HPDE6-E6E7 (cell line): ENCODE data around the gene KCNMA1.

Source experiments
- DNase-seq: peaks from one replicate; pipeline ENCODE4 v3.0.0; 2011; ENCODE audit warnings: missing footprints; ENCODE audit errors: extremely low spot score

The KCNMA1 gene

DNA sequence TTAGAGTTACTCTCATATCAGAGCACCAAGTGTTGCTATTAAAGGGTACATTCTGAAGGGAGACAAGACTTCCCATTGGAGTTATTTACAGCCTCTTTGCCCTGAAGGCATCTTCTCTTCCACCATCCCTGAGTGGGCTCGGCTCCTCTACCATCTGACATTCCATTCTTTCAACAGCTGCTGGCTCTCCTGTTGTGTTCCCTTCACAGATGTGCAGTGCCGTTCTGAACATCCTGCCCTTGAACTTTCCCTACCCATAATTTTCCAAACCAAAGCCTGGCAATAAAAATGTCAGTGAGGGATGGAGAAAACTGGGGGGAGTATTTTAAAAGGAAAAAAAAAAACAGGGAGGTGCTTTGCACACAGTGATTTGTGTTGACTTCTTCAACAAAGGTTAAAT is 392.9 kb downstream of the KCNMA1 start:
- no peak for DNase-seq

DNA sequence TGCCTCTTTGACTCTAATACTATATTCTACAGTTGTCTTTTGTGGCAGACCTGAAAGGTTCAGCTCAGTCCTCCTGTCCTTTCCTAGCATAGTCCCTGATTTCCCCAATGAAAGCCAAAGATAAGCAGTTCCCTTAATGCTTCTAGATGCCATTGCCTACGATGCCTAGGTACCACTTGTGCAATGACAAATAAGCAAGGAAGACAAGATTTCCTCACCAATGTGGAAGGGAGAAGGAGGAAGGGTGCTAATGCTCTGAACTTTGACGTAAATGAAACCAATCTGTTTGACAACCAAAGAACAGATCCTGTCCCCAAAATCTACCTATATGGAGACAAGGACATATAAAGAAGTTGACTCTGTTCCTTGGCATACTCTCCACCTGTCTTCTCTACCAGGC is 393.3 kb downstream of the KCNMA1 start:
- DNase-seq, result no peak

DNA sequence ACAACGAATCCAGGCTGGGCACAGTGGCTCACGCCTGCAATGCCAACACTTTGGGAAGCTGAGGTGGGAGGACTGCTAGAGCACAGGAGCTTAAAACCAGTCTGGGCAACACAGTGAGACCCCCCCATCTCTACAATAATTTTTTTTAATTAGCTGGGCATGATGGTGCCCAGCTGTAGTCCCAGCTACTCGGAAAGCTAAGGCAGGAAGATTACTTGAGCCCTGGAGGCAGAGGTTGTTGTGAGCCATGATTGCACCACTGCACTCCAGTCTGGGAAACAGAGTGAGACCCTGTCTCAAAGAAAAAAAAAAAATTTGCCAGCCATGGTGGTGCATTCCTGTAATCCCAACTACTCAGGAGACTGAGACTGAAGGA is 396.3 kb downstream of the KCNMA1 start:
- DNase-seq, result no peak

DNA sequence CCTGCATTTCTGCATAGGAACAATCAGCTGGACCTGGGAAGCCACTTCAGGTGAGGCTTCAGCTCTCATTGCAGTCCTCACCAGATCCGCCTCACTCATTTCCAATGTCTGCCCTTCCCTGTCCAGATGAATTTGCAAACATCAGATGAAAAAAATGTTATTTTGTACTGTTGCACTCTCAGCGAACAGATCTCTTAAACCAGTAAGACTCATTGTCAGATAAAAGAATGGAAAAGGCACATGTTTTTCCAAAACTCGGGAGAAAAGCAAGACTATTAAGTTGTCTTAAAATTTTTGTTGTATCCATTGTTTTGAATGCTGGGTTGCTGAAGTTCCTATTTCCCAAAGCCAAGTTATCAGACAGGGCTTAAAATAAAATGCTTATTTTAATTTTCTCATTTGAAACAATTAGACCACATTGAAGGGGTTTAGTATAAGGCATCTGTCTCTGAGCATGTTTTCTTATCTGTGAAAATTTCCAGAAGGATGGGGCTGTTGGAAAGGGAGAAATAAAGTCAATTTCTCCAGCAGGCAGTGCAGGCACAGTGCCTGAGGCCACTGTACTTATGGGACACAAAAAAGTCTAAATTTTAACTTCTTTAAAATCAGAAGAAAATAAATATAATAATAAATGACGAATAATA is 396.8 kb downstream of the KCNMA1 start:
- no peak for DNase-seq

DNA sequence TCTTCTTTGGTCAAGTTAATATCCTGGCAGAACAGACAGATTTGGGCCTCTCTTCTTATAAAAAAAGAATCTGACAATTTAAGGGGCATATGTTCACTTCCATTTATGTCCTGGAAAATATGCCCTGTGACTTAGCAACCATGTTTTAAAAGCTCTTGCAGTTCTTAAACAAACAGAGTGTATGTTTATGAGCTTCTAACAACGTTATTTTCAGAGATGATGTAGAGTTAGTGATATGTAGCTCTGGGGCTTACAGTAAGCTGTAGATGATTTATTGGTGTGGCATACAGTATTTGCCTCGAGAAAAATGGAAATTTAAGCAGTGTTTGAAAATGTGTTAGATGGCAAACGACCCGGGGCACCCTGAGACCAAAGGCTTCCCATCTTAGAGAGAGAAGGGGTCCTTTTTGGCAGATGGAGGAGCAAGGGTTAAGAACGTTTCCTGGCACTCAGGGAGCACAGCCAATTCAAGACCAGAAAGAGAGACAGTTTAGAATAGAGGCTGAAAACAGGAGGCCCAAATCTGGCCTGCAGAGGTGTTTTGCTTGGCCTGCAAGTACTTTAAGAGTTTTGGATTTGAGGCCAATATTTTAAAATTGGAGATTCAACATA is 397.5 kb downstream of the KCNMA1 start:
- DNase-seq, result no peak

DNA sequence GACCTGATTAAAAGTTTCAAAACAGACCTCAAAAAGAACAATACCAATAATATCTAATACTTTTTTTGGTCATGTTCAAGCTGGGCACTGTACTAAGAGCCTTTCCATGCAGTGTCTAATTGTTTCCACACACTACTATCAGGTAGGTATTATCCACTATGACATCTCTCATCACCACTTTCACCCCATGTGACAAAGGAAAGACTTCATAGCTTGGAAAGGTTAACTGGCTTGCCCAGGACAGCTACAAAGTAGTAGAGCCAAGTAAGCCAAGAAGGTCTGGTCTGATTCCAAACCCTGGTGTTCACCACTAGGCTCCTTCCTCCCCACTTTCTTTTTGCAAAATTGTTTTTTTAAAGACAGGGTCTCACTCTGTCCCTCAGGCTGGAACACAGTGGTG is 400.5 kb downstream of the KCNMA1 start:
- no peak for DNase-seq

DNA sequence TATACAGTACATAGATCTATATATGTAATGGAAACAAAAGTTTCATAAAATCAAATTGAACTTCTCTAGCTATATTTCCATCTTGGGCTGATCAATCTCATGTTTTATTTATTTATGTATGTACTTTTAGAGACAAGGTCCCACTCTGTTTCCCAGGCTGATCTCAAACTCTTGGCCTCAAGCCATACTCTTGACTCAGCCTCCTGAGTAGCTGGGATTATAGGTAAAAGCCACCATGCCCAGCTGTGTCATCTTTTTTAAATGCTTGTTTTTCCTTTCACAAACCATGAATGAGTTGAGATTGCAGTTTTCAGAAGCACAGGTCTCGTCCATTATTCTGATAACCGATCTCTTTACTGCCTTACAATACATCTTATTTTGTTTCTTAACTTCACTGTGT is 400.9 kb downstream of the KCNMA1 start:
- DNase-seq, result no peak

DNA sequence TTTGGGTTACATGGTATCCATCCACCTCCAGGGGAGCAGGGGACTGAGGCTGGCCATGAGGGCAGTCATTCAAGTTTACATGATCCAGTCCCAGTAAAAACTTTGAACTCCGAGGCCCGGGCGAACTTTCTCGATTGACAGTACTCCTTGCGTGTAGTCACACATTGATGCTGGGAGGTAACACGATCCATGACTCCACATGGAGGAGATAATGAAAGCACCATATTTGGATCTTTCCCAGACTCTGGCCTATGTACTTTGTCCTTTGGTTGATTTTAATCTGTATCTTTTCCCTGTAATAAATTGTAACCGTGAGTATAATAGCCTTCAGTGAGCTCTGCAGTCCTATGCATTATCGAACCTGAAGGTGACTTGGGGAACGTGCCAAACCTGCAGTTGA is 401.6 kb downstream of the KCNMA1 start:
- DNase-seq, result no peak

DNA sequence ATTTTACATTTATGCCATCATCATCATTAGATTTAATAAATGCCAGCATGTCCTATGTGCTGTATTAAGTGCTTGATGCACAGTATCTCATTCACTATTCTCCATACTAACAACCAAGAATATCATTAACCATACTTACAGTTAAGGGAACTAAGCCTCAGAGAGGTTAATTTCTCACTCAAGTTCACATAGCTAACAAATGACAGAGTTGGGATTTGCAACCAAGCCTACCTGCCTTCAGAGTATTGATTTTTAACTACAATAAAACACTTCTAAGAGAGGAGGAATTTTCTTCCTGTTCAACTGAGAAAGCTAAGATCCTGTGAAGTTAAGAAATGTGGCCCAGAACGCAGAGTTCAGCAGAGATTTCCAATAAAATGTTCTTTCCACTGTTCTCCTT is 403.0 kb downstream of the KCNMA1 start:
- no peak for DNase-seq

DNA sequence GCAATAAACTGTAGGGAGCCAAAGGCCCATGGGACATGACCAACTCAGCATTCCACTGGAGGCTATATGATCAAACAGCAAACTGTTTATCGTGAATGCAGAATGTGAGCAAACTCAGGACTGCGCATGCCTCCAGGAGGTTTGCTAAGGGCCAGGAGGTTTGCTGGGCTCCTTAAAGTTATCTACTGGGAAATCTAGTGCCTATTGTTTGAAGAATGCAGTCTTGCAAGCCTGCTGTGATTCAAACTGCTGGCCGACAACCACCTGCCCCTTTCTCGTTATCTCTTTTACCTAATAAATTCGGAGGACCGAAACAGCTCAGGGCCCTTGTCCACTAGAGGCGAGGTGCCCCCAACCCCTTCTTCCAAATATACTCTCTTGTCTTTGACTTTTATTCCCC is 404.1 kb downstream of the KCNMA1 start:
- no peak for DNase-seq

DNA sequence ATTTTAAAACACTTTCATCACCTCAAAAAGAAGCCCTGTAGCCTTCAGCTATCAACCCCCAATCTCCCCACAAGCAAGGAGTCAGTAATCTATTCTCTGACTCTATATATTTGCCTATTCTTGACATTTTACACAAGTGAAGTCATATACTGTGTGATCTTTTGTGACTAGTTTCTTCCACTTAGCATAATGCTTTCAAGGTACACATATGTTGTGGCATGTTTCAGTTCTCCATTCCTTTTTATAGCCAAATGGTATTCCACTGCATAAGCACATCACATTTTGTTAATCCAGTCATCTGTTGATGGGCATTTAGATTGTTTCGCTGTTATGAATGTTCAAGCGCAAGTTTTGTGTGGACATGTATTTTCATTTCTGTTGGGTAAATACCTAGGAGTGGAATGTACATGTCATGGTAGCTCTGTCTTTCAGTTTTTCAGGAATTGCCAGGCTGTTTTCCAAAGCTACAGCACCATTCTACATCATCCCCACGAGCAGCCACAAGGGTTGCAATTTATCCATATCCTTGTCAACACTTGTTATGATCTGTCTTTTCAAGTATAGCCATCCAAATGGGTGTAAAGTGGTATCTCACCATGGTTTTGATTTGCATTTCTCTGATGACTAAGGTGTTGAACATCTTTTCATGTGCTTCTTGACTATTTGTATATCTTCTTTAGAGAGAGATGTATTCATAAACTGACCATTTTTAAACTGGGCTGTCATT is 405.6 kb downstream of the KCNMA1 start:
- no peak for DNase-seq

DNA sequence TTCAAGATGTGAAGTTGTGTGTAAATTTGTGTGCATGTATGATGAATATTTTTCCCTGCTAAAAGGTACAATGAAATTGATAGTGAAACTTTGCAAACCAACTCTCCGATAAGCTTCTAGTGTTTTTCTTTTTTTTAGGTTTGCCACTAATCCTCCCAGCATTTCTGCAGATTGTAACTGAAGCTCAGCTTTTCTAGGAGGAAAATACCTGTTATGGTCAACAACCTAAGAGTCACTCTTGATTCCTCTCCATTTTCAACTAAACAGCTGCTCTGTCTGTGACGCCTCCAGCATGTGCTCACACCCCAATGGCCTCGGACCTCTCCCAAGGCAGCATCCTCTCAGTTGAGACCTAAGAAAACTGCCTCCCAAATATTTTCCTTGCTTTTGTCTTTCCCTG is 406.2 kb downstream of the KCNMA1 start:
- DNase-seq, result no peak

DNA sequence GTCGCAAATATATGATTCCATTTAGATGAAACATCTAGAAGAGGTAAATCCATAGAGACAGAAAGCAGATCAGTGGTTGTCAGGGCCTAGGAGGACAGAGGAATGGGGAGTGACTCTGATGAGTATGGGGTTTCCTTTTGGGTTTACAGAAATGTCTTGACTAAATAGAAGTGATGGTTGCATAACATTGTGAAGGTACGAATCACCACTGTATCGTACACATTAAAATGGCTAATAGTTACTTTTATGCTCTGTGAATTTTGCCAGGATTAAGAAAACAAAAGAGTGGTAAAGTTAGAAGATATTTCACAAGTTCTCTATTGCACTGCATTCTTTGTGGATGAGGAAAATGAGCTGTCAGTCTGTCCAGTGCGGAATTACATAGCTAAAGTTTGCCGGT is 407.4 kb downstream of the KCNMA1 start:
- no peak for DNase-seq

DNA sequence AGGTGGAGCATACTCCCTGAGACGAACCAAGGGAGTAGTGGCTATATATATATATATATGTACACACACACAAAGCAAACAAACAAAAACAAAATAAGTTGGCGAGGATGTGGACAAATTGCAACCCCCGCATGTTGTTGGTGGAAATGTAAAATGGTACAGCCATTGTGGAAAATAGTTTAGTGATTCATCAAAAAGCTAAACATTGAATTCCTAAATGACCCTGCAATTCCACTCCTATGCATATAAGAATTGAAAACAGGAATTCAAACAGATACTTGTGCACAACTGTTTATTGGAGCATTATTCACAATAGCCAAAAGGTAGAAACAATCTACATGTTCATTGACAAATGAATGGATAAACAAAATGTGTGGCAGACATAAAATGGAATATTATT is 407.9 kb downstream of the KCNMA1 start:
- no peak for DNase-seq

DNA sequence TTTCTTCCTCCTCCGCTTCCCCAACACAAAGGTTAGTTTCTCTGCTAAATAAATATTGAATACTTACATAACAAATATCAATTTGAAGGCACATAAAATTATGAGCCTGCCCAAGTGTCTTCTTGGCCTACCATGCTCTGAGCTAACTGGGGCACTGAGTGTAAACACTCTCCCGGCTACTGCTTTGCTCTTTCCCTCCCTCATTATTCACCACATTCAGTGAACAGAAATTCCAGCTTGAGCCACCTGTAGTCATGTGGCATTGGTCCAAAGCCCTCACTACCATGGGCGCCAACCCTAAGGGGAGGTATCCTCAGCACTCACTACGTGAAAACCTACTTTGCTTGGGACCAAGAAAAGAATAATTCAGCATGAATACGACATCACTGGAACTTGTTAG is 409.0 kb downstream of the KCNMA1 start:
- no peak for DNase-seq

DNA sequence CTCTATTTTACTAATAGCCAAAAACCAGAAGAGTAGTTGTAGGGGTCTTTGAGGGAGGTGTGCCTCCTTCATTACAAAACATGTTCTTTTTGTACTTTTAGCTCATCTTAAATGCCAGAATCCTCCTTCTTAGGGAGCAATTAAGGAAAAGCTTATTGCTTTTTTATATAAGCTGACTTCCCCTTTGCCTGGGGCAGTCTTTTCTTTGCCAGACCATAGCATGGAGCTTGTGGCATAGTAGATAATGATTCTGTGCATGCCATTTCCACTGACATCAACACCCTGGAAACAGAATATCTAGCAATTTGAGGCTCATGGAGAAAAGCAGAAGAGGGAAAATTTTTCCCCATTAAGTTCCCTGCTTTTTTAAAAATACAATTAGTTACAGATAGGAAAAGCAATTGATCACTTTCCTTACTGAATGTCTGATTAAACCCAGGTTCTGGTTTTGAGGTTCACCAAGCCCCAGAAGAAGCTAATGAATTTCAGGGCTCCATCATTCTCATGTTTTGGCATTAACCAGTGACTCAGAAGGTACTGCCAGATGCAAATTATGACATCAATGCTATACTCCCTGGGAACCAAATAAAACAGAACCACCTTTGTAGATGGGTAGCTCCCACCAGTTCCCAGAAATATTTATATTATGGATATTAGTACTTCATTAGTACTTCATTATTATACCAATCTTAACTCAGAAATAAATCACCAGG is 410.6 kb downstream of the KCNMA1 start:
- no peak for DNase-seq

DNA sequence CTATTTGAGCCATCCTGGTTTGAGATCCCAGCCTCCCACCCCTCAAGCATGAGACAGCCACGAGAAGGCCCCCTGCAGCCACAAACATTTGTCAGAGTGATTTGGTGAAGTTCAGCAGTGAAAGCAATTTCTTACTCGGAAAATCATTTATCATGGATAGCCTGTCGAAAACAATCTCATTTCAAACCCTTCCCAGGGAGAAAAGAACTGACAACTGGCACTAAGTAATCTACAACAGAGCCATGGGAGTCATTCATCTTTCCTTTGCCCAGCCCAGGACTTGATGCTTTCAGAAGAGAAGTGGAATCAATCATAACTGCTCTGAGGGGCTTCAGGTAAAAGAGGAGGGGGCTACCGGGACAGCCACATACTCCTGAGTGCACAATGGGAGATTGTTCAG is 411.2 kb downstream of the KCNMA1 start:
- DNase-seq, result no peak

DNA sequence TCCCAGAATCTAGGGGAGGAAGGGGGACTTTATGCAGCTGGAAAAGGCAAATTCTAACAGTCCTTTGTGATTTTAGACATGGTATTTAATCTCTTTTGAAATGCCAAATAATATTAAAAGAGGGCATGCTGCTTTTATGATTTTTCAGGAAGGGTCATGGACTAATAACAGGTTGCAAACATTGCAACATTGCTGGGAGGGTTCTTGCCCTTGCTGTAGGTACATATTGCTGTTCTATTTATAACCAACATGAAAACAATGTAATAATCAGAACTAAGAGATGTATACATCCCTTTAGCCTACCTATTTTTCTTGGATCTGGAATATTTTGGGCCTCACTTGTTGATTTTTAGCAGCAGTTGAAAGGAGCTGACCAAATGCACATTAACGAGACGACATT is 411.6 kb downstream of the KCNMA1 start:
- DNase-seq, result no peak

DNA sequence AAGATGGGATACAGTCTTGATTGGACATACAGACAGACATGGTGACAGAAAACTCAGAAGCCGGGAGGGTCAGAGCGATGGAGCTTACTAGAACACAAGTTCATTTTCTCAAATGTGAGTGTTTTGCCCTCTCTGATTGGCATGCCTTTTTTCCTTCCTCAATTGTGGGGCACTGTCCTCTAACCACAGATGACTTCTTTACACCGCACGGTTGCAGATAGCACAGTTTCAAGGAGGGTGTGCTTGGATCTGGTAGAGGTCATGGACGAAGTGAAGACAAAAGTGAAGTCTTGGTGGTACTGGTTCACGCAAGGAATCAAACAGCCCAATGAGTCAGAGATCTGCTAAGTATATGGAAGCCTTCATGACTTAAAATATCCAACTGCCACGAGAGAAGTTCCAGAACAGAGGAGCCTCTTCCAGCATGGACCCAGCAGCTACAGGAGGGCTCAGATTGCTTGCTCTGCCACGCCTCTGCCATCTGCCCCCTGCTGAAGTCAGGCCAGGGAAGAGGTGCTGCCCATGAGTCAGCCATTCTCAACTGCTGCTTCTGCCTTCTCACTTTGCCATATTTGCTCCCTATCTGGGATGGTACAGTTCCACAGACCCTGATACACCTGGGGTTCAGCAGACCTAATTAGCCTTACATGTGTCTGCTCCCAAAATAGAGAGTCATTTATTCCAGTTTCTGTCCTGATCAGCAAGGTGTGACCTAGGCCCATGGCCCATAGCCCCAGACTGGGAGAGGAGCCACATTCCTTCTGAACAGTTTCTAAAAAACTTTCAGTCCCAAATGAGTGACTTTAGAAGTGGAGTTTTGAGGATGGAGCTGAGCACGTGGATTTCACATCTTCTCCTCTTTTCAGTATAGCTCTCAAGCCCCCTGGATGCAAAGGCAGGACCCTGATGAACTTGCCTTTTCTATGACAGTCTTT is 413.8 kb downstream of the KCNMA1 start:
- no peak for DNase-seq

DNA sequence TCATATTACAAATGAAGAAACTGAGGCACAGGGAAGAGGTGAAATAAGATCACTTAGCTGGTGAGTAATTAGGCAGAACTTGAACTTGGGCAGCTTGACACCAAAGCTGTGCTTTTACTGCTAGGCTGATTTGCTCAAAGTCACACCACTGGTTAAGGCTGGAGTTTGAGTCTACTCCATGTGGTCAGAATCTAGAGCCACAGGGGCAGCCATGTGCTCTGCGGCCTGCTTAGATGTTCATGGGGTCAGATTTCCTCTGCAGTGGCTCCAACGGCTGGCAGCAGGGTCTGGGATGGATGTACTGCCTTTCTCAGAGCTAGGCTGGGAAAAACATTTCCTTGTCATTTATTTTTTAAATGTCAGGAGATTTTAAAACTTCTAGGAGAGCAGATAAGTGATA is 417.5 kb downstream of the KCNMA1 start:
- no peak for DNase-seq

DNA sequence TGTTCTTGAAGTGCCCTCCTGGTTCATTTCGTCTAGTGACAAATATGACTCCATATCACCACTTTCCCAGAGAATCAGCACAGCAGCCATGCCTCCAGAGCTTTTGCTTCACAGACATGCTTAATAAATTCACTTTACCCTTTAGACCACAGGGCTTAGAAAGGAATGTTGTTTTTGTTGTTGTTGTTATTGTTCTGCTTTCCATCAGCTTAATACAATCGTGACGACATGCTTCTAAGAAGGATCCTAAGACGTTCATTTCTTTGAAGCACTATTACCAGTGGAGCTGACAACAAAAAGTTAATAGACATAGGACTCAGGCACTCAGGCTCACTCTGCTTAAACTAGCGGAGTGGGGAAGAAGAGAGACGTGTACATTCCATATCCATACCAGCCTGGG is 418.6 kb downstream of the KCNMA1 start:
- DNase-seq, result no peak

DNA sequence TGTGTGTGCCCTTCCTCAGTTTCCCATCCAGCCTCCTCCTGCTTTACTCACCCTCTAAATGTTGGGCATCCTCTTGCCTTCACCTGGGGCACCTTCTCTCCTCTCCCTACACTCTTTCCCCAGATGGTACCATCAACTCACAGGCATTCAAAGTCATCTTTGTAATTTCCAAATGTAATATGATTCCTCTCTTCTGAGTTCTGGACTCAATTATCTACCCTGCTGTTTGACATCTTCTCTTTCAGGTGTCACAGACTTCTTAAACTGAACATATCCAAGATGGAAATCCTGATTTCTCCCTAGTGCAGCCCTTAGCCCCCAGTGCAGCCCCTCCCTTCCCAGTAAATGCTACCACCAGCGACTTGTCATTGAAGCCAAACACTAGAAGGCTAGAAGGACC is 422.8 kb downstream of the KCNMA1 start:
- no peak for DNase-seq
